Mesenchymal stem cell (in vitro differentiated cells and primary cell): Measurements from ENCODE around the gene XAGE3.
"Not testable (repeated sequence)": the region's sequence is repeated elsewhere in the genome, so short reads cannot be mapped to it uniquely, and the experiment has no call there.

Source experiments
- DNase-seq: peaks from one replicate; pipeline ENCODE4 v3.0.0-alpha.2; 2013
- H2AFZ ChIP-seq: one replicate; pipeline ENCODE4 v1.6.1; 2013; ENCODE audit warnings: low read depth, mild to moderate bottlenecking, control low read depth, inconsistent platforms, low read length, moderate library complexity
- H2AK5ac ChIP-seq: 2 replicates; pipeline ENCODE4 v1.6.1; 2013; ENCODE audit warnings: low read length, moderate library complexity, mild to moderate bottlenecking, inconsistent platforms; ENCODE audit not compliant: severe bottlenecking
- H2BK120ac ChIP-seq: one replicate; pipeline ENCODE4 v1.6.1; 2013; ENCODE audit warnings: low read depth, mild to moderate bottlenecking, inconsistent platforms, low read length, moderate library complexity
- H2BK12ac ChIP-seq, 2 experiments: one replicate each; pipeline ENCODE4 v1.6.1; 2013; ENCODE audit warnings: inconsistent platforms in 2 of 2, low read length in 2 of 2, mild to moderate bottlenecking in 2 of 2, moderate library complexity in 2 of 2, control low read depth in 1 of 2
- H2BK15ac ChIP-seq: one replicate; pipeline ENCODE4 v1.6.1; 2013; ENCODE audit warnings: mild to moderate bottlenecking, low read depth, inconsistent platforms; ENCODE audit not compliant: poor library complexity, severe bottlenecking
- H2BK5ac ChIP-seq: 2 replicates; pipeline ENCODE4 v1.6.1; 2013; ENCODE audit warnings: low read depth, mild to moderate bottlenecking, low read length, control low read depth, inconsistent platforms; ENCODE audit not compliant: poor library complexity, severe bottlenecking
- H3K14ac ChIP-seq, 2 experiments: one replicate each; pipeline ENCODE4 v1.6.1; 2013; ENCODE audit warnings: inconsistent platforms in 2 of 2, low read length in 2 of 2, control low read depth in 1 of 2, mild to moderate bottlenecking in 1 of 2, moderate library complexity in 1 of 2
- H3K18ac ChIP-seq, 2 experiments: one replicate each; pipeline ENCODE4 v1.6.1; 2013; ENCODE audit warnings: inconsistent platforms in 2 of 2, low read length in 2 of 2, control low read depth in 1 of 2, low read depth in 1 of 2, mild to moderate bottlenecking in 1 of 2
- H3K23ac ChIP-seq, 2 experiments: one replicate each; pipeline ENCODE4 v1.6.1; 2013; ENCODE audit warnings: inconsistent platforms in 2 of 2, low read length in 2 of 2, mild to moderate bottlenecking in 2 of 2, moderate library complexity in 2 of 2, control low read depth in 1 of 2
- H3K27ac ChIP-seq: 2 replicates; pipeline ENCODE4 v1.5.1; 2013; ENCODE audit warnings: mild to moderate bottlenecking, moderate library complexity, low read length, control low read depth, inconsistent platforms; ENCODE audit not compliant: poor library complexity, severe bottlenecking
- H3K27me3 ChIP-seq, 2 experiments: 2 replicates each; pipeline versions ENCODE4 v1.6.1 to v1.7.0; 2013; ENCODE audit warnings: low read length in 2 of 2, mild to moderate bottlenecking in 2 of 2, moderate library complexity in 2 of 2, control low read depth in 1 of 2, inconsistent platforms in 1 of 2; ENCODE audit not compliant: control insufficient read depth in 1 of 2, insufficient read depth in 1 of 2
- H3K36me3 ChIP-seq, 2 experiments: 2 replicates each; pipeline versions ENCODE4 v1.6.1 to v1.7.0; 2013; ENCODE audit warnings: low read length in 2 of 2, control low read depth in 1 of 2, inconsistent platforms in 1 of 2, low read depth in 1 of 2, mild to moderate bottlenecking in 1 of 2; ENCODE audit not compliant: insufficient read depth in 2 of 2, control insufficient read depth in 1 of 2
- H3K4ac ChIP-seq, 2 experiments: one replicate each; pipeline ENCODE4 v1.6.1; 2013; ENCODE audit warnings: inconsistent platforms in 2 of 2, low read length in 2 of 2, mild to moderate bottlenecking in 2 of 2, moderate library complexity in 2 of 2, control low read depth in 1 of 2, low read depth in 1 of 2
- H3K4me1 ChIP-seq: 2 replicates; pipeline ENCODE4 v1.6.1; 2013; ENCODE audit warnings: low read depth, low read length, control low read depth; ENCODE audit not compliant: control insufficient read depth, insufficient read depth
- H3K4me2 ChIP-seq: 2 replicates; pipeline ENCODE4 v1.6.1; 2013; ENCODE audit warnings: low read length, mild to moderate bottlenecking, inconsistent platforms; ENCODE audit not compliant: poor library complexity, severe bottlenecking
- H3K4me3 ChIP-seq, 2 experiments: 2 replicates each; pipeline versions ENCODE4 v1.5.1 to v1.7.0; 2013; ENCODE audit warnings: low read length in 2 of 2, mild to moderate bottlenecking in 2 of 2, control low read depth in 1 of 2, low read depth in 1 of 2; ENCODE audit not compliant: insufficient read depth in 1 of 2
- H3K79me1 ChIP-seq: replicated peaks from 2 replicates; pipeline ENCODE4 v1.6.1; 2013; ENCODE audit warnings: mild to moderate bottlenecking, control low read depth, low read length, inconsistent platforms; ENCODE audit not compliant: poor library complexity, severe bottlenecking
- H3K9ac ChIP-seq: 2 replicates; pipeline ENCODE4 v1.7.0; 2013; ENCODE audit warnings: mild to moderate bottlenecking, low read length, moderate library complexity
- H3K9me3 ChIP-seq: 2 replicates; pipeline ENCODE4 v1.7.0; 2013; ENCODE audit warnings: mild to moderate bottlenecking, low read length; ENCODE audit not compliant: control insufficient read depth
- H4K8ac ChIP-seq: one replicate; pipeline ENCODE4 v1.6.1; 2013; ENCODE audit warnings: inconsistent platforms, mild to moderate bottlenecking, low read length, moderate library complexity
- H4K91ac ChIP-seq: one replicate; pipeline ENCODE4 v1.6.1; 2013; ENCODE audit warnings: mild to moderate bottlenecking, low read length, inconsistent platforms
- WGBS: methylation state at CpG from one replicate; pipeline ENCODE4 v1.1.7; 2013; ENCODE audit warnings: mixed read lengths; 5-methylcytosine and 5-hydroxymethylcytosine counted together

XAGE3 gene

GRCh38 chrX:52876386-52876785 lies 8.5 kb upstream of the XAGE3 start:
- not testable (repeated sequence) for H2BK12ac ChIP-seq, DNase-seq, H3K14ac ChIP-seq, H2BK5ac ChIP-seq, H3K27ac ChIP-seq, H3K23ac ChIP-seq, H3K18ac ChIP-seq, H2AK5ac ChIP-seq, H3K9me3 ChIP-seq, H3K4me3 ChIP-seq, H3K79me1 ChIP-seq, H4K8ac ChIP-seq, H3K9ac ChIP-seq, H2AFZ ChIP-seq, H2BK15ac ChIP-seq, H3K4me2 ChIP-seq, H3K4me1 ChIP-seq, H2BK120ac ChIP-seq, H3K4ac ChIP-seq, H4K91ac ChIP-seq, H3K36me3 ChIP-seq
- peaks cover 0 to 38% of the 10 kb centered on the region in 2 experiments for H3K27me3 ChIP-seq
- WGBS: 71% methylated on average over 3 of the region's 6 CpGs

DNA sequence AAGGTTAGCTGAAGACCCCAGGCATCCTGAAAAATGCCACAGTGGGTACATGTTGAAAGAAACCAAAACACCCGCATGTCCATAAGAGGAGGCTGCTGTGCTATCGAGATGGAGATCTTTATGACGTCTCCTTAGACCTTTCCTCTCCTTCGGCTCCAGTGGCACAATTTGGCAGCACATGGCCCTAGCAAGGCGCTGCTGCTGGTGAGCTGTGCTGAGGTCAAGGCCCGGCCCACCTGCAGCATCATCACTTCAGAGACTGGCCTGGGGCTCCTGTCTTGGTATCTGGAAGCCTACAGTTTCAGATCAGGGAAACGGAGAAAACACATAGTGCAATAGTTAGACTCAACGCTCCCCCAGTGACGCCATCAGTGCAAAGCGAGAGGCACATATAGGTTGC lies 7.6 kb upstream of the XAGE3 start:
- H3K79me1 ChIP-seq, H3K14ac ChIP-seq, H2BK15ac ChIP-seq, H3K9ac ChIP-seq, H2AFZ ChIP-seq, H4K91ac ChIP-seq, H2BK12ac ChIP-seq, H3K27ac ChIP-seq, H4K8ac ChIP-seq, H3K36me3 ChIP-seq, H3K9me3 ChIP-seq, H2BK120ac ChIP-seq, H3K4me3 ChIP-seq, H2BK5ac ChIP-seq, H3K4me1 ChIP-seq, H3K23ac ChIP-seq, H2AK5ac ChIP-seq, H3K4me2 ChIP-seq, H3K4ac ChIP-seq, H3K18ac ChIP-seq, DNase-seq: not testable (repeated sequence)
- H3K27me3 ChIP-seq: peaks cover 0 to 38% of the 10 kb centered on the region in 2 experiments
- 89% methylated on average over 8 of the region's 10 CpGs for WGBS

DNA sequence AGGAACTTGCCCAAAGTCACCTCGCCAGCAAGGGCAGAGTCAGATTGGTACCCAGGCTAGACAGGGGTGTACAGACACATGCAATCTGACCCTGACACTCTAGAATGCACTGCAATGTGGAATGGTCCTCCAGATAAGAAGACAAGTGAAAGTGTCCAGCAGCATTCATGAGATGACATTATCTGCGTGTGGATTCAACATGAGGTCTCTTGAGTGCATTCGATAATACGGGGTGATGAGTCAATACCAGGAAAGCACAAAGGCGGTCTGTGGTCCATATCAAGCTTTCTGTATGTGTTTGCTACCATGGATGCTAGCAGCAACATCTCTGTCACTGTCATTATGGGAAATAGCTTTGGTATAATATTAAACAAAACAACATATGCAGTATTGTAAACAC lies 6.8 kb upstream of the XAGE3 start:
- Histone ChIP-seq H2AFZ (no peak overlapping the region), H3K4me2 (no peak overlapping the region), H4K91ac (no peak overlapping the region), H3K23ac (no peak overlapping the region), H3K4me3 (no peak overlapping the region), H3K14ac (no peak overlapping the region), H3K9ac (no peak overlapping the region), H3K79me1 (no peaks in the 10 kb centered on the region), H2BK5ac (no peak overlapping the region), H2BK15ac (no peak overlapping the region), H4K8ac (no peak overlapping the region), H3K9me3 (no peaks in the 10 kb centered on the region), H3K27ac (no peak overlapping the region), H3K4me1 (no peaks in the 10 kb centered on the region), H2AK5ac (no peak overlapping the region), H3K18ac (no peak overlapping the region), H2BK12ac (no peak overlapping the region), H3K27me3 (peaks cover 0 to 38% of the 10 kb centered on the region in 2 experiments), H3K4ac (no peak overlapping the region), H2BK120ac (no peak overlapping the region), H3K36me3 (no peaks in the 10 kb centered on the region)
- WGBS: 67% methylated on average over 2 of the region's 5 CpGs
- DNase-seq: no peak

- H4K91ac ChIP-seq, H3K14ac ChIP-seq, H3K4me2 ChIP-seq, H2AK5ac ChIP-seq, H3K18ac ChIP-seq, DNase-seq, H2BK5ac ChIP-seq, H2AFZ ChIP-seq, H3K36me3 ChIP-seq, H4K8ac ChIP-seq, H3K4me1 ChIP-seq, H2BK12ac ChIP-seq, H3K79me1 ChIP-seq, H2BK15ac ChIP-seq, H3K4me3 ChIP-seq, H2BK120ac ChIP-seq, H3K4ac ChIP-seq, H3K23ac ChIP-seq, H3K9ac ChIP-seq, H3K27ac ChIP-seq, H3K9me3 ChIP-seq: not testable (repeated sequence)
- peaks cover 0 to 38% of the 10 kb centered on the region in 2 experiments for H3K27me3 ChIP-seq
Observed at GRCh38 chrX:52873825-52874224, 5.9 kb upstream of the XAGE3 start.
